ENCODE data around the gene ST6GALNAC3. TPM values are rescaled to one million over a fixed set of nuclear protein-coding genes. Genes with fewer than 3 reads are reported as not detected.

Gene ST6GALNAC3
- total RNA-seq, 1 donor from 2014 or later = 3.6 TPM

- no peak for DNase-seq
These were observed 511.6 kb downstream of the ST6GALNAC3 start for GRCh38 chr1:76585980-76586674.

- DNase-seq = no peak
These were observed 512.7 kb downstream of the ST6GALNAC3 start for GRCh38 chr1:76587212-76587611.

- DNase-seq = no peak
These were observed 516.9 kb downstream of the ST6GALNAC3 start for GRCh38 chr1:76591461-76591860.

DNA sequence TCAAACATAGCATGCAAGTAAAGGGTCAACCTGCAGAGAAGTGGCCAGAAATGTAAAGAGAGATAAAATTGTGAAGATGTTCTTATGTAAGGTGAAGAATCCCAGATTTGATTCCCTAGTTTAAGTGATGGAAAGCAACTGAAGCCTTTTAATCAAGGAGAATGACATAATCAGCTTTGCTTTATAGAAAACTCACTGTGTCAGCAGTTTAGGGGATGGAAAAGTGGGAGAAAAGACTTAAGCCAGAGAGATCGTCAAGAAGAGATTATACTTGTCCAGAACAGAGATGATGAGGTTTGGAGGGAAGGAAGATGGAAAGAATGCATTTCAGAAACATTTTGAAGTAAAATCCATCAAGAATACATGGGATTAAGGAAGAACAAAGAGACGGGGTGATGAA, 517.4 kb downstream of the ST6GALNAC3 start:
- no peak for DNase-seq

GRCh38 chr1:76593141-76593540, 518.6 kb downstream of the ST6GALNAC3 start:
- no peak for DNase-seq

- no peak for DNase-seq
These were observed 519.1 kb downstream of the ST6GALNAC3 start for GRCh38 chr1:76593618-76594017.

DNA sequence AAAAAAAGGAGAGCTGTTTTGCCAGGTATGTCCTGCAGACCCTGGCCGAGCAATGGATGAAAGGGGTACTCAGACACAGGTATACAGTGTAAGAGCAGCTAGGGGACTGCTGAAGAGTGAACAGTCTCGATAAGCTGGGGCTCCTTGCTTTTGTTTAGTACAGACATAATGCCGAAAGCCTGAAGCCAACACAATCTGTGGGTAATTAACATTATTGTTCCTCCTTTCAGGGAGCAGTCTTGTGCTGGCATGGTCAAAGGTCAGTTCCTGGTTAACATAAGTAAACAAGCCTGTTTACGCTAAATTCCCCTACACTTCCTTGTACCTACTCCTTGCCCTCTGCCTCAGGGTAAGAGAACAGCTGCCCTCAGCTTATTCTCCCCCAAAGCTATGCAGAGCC, 520.5 kb downstream of the ST6GALNAC3 start:
- DNase-seq = no peak

- DNase-seq = no peak
These were observed 526.9 kb downstream of the ST6GALNAC3 start for GRCh38 chr1:76601465-76601864.

GRCh38 chr1:76607717-76608116, 533.2 kb downstream of the ST6GALNAC3 start:
- no peak for DNase-seq

DNA sequence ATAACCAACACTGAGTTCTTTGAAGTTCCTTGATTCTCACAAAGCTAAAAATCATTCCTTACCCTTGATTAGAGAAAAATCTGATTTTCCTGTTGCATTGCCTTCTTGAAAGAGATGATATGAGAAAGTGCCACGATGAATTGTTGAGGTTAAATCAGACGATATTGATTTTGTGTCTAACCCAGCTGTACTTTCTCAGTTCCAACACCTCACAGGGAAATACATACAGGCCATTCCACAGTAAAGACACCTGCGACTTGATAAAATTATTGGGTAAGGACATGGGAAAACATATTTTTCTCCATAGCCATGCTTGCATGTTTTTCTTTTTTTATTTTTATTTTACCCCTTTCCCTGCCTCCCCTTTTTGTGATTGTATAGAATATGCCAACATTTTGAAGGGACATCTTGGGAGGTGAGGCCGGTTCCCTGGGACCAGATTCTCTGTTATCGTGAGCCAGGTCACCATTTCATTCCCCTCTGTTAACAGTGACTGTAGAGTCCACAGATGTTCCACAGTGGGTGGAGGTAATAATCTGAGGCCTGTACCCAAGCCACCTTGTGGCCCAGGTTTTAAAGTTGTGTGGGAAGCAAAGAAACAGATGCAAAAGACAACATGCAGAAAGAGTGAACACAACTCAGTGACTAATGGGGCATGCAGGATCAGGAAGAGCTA, 537.4 kb downstream of the ST6GALNAC3 start:
- DNase-seq = no peak

DNA sequence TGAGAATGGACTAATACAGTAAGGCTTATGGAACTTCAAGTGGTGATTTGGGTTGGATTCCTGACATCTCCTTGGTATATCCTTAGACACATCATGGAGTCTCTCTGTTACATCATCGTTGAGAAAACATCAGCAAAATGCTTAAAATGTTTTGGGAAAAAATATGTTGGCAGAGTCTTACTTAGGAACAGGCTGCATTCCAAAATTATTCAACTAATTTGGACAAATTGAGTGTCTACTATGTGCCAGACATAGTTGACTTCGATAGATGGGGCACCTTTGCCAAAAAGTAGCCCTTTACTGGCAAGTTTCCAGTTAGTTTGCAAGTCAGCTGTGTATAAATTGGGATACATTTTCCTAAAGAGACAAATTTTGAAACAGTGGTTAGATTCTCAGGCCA, 539.3 kb downstream of the ST6GALNAC3 start:
- no peak for DNase-seq

GRCh38 chr1:76615253-76616035, 540.9 kb downstream of the ST6GALNAC3 start:
- no peak for DNase-seq

DNA sequence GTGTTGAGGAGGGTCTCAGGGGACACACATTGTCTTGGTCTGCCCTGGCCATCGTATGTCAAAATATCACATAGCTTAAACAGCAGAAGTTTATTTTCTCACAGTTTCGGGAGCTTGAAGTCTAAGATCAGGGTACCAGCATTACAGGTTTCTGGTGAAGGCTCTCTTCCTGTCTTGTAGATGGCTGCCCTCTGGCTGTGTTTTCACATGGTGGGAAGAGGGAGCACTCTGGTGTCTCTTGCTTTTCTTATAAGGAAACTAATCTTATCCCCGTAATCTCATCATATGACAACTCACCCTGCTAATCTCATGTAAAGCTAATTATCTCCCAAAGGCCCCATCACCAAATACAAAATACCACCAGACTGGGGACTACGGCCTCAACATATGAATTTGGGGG, 545.8 kb downstream of the ST6GALNAC3 start:
- DNase-seq = no peak

DNA sequence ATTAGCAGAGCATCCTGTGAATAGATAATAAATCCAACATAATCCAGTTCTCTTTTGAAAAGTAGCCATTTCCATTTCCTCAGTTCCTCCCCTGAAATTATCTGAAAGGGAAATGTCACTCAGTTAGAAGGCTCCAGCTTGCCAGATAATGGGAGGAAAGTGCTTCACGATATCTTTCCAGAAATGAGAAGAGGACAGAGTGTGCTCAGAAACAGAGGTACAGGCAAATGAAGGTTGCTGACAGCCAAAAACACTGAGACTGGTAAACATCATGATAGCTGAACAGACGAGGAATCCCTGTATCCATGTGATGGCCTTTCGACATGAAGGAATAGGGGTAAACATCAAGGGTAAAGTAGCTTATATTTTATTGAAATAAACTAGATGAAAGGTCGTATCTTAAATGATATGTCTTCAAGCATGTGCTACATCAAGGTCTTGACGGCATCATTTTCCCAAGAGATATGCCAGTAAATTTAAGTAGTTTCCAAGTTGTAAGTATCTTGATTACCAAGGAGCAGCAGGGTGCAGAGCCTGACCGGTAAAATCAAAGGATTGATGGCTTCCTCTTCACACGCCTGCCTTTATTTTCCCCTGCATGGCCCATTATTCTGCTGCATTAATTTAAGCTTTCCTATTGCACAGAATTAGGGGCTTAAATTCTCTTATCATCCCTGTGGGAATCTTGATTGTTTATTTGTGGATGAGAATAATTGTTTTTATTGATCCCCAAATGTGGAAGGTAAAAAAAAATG, 548.4 kb downstream of the ST6GALNAC3 start:
- DNase-seq = no peak

GRCh38 chr1:76625886-76626678, 551.5 kb downstream of the ST6GALNAC3 start:
- no peak for DNase-seq

GRCh38 chr1:76627498-76627897, 553.0 kb downstream of the ST6GALNAC3 start:
- DNase-seq = no peak

- DNase-seq = no peak
These were observed 553.4 kb downstream of the ST6GALNAC3 start for GRCh38 chr1:76627901-76628300.

GRCh38 chr1:76632136-76632535, 557.6 kb downstream of the ST6GALNAC3 start:
- no peak for DNase-seq

DNA sequence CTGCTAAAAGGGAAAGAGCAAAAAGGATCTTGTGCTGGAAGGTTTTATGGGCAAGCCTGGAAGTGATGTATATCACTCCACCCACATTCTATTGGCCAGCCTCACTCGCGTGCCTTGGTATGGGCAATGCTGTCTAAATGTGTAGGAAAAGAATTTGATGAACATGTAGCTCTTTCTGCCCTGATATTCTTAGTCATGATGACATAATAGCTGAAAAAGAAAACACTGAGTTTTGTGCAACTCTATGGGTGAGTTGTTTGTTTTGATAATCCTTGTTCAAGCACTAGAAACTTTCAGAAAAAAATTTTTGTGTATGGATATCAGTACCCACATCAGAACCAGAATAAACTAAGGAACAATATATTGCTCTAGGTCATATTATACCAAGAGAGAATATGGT, 561.2 kb downstream of the ST6GALNAC3 start:
- DNase-seq = no peak

- DNase-seq = no peak
These were observed 564.6 kb downstream of the ST6GALNAC3 start for GRCh38 chr1:76639181-76639580.

DNA sequence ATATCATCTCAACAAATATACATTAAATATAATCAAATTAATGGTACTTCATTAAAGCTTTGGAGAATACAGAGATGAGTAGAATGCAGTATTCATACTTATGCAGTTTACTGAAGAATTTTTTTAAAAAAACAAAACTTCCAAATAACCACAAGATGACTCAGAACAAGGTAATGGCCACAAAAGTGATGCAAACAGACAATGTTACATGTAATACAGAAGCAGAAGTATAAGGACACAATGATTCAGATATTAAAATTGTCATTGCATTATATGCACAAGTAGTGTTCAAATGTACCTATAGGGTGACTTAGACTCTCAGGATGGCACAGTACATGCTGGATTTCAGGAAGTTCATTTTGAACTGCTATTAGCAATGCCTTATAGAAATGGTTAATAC, 565.5 kb downstream of the ST6GALNAC3 start:
- no peak for DNase-seq

- DNase-seq = no peak
These were observed 566.2 kb downstream of the ST6GALNAC3 start for GRCh38 chr1:76640723-76641122.
